Vagina (tissue), 2 donors: ENCODE measurements around the gene SMC3.

Experiments
- CTCF ChIP-seq, 3 experiments: fragments of 450-650 bp in 2 of 3; fragments of 200-600 bp in 1 of 3; sonication (generic) in 1 of 3; IDR thresholded peaks; one replicate each; pipeline ENCODE4 v1.5.1; 2017 to 2019; ENCODE audit warnings: antibody characterized with exemption in 3 of 3, mild to moderate bottlenecking in 2 of 3, moderate library complexity in 2 of 3
- POLR2A ChIP-seq, 2 donors: fragments of 450-650 bp; IDR thresholded peaks; one replicate each; pipeline ENCODE4 v1.6.1; 2017; ENCODE audit warnings: antibody characterized with exemption in 2 of 2, mild to moderate bottlenecking in 2 of 2, moderate library complexity in 2 of 2

DNA sequence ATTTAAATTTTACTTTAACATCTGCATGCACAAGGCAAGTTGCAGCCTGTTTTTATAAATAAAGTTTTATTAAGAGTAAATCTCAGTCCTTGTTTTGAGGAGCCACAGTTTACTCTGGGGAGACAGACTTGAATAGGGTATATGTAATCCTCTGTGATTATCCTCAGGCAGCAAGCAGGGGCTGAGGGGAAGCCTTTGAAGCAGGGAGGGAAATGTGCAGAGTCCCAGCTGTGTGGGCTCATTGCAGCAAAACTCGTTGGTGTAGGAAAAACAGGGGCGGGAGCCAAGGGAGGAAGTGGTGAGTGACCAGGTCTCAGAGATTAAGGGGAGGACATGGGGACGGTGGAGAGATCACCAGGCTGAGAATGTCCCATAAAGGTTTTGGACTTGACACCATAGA is 34.3 kb upstream of the SMC3 start:
- TF ChIP-seq CTCF (IDR thresholded peaks at IDR 0.05) (no peak), POLR2A (IDR thresholded peaks at IDR 0.05) (no peak)
